HG03066 (cell line): ENCODE results near the gene PHF23.
A peak's percentile ranks its signal among the peaks of the same experiment; 100 is the strongest.

Experiments
- ATAC-seq: cut with Tn5 transposase; IDR thresholded peaks from one replicate; pipeline ENCODE4 v1.9.1; 2021; ENCODE audit warnings: low read depth; ENCODE audit not compliant: unreplicated experiment

Gene PHF23

GRCh38 chr17:7207120-7208001 is 31.9 kb downstream of the PHF23 start:
- ATAC-seq = no peak

DNA sequence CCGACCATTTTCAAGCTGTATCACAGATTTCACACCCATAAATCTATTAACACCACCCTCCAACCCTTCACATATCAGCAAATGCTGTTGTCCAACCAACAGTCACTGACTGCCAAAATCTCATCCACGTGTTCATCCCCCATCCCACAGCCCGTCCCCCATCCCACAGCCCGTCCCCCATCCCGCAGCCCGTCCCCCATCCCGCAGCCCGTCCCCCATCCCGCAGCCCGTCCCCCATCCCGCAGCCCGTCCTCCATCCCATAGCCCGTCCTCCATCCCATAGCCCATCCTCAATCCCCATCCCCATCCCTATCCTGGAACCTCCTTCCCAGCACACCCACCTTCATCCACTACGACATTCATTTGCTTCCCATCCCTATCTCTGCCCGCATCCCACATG is 33.7 kb downstream of the PHF23 start:
- no peak for ATAC-seq

DNA sequence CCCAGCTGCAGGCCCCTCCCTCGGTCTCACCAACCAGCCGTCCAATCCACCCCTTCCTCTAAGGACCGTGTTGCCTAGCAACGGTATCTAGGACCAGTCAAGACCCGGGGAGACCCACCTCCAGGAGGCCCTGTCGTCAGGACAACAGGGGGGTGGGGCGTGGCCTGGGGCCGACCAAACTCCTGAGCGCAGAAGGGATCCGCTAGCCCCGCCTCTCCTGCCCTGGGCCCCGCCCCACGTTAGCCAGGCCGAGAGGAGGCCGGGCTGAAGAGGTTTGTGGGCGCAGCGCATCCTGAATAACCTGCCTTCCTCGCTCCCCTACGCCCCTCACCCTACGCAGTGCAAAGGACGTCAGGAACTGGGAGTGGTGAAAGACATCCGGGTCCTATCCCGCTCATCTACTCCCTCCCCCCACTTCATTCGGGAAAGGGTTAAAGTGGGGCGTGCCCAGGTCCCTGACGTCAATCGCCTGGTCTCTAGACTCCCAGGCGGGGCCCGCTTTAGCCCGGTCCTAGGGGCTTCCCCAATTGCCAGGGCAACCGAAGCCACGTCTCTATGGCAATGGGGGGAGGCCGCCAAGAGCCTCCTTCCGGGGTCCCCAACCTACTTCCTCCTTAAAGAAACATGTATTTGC is 34.3 kb downstream of the PHF23 start:
- peak; percentile 81 for ATAC-seq

DNA sequence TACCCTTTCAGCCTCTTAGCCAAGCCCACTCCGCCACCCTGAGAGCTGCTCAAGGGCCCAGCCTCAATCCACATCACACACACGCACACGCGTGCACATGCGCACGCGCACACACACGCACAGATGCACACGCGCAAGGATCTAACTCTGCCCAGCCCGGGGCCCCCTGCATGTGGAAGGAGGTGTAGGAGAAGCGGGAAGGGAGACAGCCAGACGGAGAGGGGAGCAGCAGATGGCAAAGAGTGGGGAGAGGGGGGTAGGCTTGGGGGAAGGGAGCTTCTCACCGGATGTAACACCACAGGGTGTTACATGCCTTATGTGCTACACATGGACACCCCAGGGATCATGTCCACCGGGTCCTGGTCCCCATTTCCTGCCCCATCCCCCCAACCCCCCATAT is 34.9 kb downstream of the PHF23 start:
- ATAC-seq = no peak

DNA sequence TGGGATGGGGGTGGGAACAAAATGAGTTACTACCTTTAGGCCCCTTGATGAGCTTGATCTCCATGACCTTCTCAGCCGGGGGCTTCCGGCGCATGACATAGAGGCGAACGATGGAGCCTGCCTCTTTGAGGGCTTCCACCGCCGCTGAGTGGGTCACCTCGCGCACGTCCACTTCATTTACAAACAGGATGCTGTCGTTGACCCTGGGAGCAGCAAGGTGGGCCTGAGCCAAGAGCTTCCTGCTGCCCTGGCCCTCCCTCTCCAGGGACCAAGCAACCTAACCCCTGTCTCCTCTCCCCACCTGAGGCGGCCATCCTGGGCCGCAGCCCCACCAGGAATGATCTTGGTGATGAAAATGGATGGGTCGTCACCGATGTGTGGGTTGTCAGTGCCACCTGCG is 35.9 kb downstream of the PHF23 start:
- ATAC-seq = no peak

- no peak for ATAC-seq
Measured at GRCh38 chr17:7196651-7197401, 42.4 kb downstream of the PHF23 start.

DNA sequence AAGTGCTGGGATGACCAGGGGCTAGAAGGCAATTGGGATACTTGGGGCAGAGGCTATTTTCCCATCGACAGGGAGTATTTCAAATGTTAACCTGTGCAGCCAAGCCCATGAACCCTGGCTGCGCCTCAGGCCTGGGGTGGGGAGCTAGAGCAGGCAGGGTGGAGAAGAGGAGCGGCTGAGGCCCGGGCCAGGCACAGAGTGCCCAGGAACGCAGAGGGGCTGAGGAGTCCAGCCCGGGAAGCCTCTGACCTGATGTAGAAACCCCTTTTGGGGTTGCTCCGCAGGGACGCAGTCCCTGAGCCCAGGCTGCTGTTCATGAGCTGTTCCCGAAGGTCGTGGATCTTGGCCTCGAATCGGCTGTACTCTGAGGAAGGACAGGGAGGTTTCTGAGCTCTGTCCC is 43.3 kb downstream of the PHF23 start:
- ATAC-seq = no peak

GRCh38 chr17:7192271-7192937 is 46.9 kb downstream of the PHF23 start:
- no peak for ATAC-seq

- no peak for ATAC-seq
Measured at GRCh38 chr17:7191571-7192270, 47.5 kb downstream of the PHF23 start.

GRCh38 chr17:7191069-7191468 is 48.2 kb downstream of the PHF23 start:
- ATAC-seq = no peak

DNA sequence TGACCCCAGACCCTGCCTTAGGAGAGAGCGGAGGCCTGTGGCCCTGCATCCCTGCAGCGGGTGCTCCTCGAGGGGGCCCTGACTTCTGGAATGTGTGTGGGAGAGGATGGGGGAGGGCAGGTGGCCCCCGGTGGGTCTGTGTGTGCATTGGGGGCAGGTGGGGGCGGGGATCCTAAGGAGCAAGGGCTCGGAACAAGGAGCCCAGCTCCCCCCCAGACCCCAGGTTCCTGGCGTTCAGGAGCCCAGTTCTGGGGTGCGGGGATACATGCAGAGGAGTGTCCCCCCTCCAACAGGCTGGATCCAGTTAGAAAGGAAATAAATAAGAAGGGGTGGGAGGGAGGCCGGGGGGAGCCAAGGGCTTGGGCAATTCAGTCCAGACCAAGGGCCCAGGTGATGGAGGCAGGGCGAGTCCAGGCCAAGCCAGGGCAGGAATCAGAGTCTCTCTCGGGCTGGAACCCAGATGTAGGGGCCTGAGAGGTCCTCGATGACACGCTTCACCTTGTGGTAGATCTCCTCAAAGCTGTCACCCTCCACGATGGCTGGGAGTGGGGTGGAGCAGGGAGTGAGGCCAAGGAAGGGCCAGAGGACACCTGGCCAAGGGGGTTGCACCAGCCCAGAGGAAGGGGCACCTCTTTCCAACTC is 48.9 kb downstream of the PHF23 start:
- ATAC-seq = no peak

DNA sequence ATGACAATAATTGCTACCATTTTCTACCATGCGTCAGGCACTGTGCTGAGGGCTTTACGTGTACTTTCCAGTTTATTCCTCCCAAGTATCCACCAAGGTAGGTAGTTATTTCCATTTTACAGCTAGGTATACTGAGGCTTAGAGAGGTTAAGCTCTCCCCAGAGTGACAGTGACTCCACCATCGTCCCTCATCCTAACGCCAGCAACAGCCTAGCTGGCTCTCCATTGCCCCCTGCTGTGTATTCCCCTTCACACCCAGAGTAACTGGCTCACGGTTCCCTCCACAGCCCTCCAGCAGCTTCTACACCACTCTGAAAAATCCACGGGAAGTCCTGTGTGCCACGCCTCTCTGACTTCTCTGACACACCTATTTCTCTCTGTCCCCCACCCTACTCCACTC is 53.0 kb downstream of the PHF23 start:
- no peak for ATAC-seq
